Activated gamma-delta T cell treated with Interleukin-2 at 50 U/mL for 16 hours (primary cell): ENCODE results near the gene CCDC180.
"Not testable (repeated sequence)": the region's sequence is repeated elsewhere in the genome, so short reads cannot be mapped to it uniquely, and the experiment has no call there.

ENCODE experiments used
- DNase-seq: peaks from one replicate; pipeline ENCODE4 v3.0.0-alpha.2; 2020

CCDC180 gene

DNA sequence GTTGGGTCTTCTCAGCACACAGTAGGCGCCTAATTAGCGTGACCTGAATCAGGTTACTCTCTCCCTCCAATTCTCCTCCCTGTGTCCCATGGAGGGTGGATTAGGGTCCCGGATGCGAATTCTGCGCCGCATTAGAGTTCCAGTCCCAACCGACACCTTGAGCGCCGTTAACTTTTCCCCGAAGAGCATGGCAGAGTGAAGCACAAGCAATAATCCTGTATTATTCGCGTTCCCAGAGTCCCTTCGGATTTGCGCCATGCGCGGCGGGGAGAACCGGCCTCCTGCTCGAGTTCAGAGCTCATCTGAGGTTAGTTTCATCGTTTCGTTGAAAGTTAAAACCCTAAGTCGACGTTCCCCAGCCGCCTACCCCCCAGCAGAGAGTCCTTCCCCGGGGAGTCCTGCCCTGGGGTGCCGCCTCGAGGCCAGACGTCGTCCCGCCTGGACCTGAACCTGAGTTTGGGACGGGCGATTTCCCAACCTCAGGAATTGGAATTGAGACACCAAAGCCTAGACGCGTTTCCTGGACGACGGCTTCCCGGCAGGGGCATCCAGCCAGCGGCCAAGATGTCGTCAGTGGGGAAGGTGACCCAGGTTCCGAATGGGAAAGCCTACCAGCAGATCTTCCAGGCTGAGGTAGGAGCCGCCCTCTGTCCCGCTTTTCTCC is at the start of gene CCDC180:
TSS of gene CCDC180 (plus strand) at position 160 of the 664 bp plus-strand sequence. CDS start at position 565, 405 bp downstream.
- DNase-seq, result no peak

DNA sequence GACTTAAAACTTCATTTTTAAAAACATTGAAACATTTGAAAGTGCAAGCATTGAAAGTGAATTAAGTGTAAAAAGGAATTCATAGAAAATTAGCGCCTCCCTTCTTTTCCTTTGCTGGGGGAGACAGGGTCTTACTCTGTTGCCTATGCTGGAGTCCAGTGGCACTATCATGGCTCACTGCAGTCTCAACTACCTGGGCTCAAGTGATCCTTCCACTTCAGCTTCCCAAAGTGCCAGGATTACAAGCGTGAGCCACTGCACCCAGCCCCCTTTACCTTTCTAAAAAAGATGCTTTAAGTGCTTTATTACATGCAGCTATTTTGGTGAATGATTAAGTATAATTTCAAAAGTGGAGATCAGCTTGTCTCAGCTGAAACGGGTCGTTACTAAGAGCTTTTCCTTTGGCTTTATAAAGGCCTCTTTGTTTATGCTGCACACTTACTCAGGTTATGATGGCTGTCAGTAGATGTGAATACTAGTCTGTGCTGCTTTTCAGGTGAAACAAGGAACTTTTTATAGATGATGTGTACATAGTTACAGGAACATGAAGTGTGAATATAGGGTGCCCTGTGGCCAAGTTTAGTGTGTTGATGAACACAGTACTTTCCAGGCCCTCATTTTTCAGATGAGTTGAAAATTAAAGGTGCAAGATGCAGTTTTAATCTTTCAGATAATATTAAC is 47.5 kb upstream of the CCDC180 start:
- DNase-seq, result not testable (repeated sequence)

DNA sequence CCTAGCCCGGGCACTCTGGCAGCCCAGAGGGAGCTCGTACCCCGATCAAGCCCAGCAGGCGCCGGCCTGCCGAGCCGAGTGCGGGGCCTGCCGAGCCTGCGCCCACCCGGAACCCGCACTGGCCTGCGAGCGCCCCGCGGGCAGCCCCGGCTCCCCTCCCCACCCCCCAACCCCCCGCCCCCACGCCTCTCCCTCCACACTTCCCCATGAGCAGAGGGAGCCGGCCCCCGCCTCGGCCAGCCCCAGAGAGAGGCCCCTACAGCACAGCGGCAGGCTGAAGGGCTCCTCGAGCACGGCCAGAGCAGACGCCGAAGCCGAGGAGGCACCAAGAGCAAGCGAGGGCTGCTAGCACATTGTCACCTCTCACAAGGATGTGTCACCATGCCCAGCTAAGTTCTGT is 36.2 kb upstream of the CCDC180 start:
- no peak for DNase-seq

DNA sequence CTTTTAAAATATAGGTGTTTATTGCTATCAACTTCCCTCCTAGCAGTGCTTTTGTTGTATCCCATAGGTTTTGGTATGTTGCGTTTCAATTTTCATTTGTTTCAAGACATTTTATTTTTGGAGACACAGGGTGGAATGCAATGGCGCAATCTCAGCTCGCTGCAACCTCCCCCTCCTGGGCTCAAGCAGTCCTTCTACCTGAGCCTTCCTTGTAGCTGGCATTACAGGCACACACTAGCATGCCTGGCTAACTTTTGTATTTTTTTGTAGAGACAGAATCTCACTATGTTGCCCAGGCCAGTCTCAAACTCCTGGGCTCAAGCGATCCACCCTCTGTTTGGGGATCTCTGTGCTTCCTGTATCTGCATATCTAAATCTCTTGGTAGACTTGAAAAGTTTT is 35.4 kb upstream of the CCDC180 start:
- no peak for DNase-seq

DNA sequence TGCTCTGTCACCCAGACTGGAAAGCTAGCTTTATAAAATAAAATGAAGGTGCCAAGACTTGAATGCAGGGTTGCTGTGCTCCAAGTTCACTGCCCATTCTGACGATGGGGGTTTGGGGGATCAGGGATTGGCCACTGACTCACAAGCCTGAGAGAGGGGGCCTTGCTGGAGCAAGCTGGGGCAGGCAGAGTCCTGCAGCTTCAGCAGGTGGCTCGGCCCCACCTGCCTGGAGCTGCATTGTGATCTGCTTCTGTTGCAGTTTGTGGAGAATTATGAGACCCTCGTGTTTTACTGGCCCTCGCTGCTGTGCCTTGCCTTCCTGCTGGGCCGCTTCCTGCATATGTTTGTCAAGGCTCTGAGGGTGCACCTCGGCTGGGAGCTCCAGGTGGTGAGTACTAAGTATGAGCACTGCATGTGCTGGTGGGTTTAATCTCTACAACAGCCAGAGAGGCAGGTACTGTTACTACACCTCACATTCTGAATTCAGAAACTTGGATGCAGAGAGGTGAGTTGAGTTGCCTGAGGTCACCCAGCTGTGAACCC is 31.1 kb upstream of the CCDC180 start:
- DNase-seq, result no peak

DNA sequence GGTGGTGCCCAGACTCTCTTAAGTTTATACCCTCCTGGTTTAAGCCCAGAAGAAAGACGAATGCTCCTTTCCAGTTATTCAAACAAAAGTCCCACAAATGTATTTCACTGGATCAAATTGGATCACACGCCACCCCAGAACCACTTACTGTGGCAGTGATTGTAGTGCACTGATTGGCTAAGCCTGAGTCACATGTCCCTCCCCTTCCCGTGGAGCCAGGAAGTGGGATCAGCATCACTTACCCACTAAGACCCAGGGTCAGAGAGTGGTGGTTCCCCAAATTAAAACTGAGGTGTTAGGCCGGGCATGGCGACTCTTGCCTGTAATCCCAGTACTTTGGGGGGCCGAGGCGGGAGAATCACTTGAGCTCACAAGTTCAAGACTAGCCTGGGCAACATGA is 29.5 kb upstream of the CCDC180 start:
- DNase-seq, result no peak

DNA sequence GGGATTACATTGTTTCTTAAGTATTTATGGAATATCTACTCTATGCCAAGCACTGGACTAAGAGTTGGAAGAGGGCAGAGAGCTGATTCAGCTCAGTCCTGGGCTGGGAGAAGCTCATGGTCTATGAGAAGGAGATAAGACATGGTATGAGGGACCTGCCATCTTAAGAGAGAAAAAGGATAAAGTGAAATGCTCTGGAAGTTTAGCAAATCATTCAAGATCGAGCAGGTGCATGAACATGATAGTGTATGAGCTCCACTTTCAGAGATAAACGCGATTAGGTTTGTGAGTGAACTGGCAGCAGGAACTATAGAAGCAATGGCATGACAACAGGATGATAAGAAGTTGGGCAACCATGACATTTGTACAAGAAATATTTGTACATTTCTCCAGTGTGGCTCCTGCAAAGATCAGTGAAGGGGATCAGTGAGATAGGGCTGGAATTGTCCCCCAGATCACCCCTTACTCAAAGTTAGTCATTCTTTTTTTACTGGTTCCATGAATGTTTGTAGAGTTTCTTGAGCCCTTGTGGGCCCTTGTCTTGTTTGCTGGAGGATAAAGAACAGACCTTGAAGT is 26.6 kb upstream of the CCDC180 start:
- no peak for DNase-seq

DNA sequence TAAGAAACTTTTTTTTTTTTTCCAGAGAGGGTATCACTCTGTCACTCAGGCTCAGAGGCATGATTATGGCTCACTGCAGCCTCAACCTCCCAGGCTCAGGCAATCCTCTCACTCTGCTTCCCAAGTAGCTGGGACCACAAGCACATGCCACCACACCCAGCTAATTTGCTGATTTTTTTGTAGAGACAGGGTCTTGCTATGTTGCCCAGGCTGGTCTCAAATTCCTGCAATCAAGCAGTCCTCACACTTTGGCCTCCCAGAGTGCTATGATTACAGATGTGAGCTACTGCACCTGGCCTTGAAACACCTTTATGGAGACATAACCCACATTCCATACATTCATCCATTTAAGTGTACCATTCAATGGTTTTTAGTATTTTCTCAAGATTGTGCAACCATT is 23.7 kb upstream of the CCDC180 start:
- no peak for DNase-seq

DNA sequence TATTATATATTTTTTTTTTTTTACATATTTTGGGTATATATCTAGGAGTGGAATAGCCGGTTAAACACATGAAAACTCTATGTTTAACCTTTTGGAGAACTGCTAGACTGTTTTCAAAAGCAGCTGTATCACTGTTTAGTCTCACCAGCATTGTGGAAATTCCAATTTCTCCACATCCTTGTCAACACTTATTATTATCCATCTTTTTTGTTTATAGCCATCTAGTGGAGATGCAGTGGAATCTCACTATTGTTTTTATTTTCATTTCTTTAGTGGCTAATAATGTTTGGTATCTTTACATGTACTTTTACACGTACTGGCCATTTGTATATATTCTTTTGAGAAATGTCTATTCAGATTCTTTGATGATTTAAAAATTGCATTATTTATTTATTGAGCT is 22.7 kb upstream of the CCDC180 start:
- DNase-seq, result no peak

DNA sequence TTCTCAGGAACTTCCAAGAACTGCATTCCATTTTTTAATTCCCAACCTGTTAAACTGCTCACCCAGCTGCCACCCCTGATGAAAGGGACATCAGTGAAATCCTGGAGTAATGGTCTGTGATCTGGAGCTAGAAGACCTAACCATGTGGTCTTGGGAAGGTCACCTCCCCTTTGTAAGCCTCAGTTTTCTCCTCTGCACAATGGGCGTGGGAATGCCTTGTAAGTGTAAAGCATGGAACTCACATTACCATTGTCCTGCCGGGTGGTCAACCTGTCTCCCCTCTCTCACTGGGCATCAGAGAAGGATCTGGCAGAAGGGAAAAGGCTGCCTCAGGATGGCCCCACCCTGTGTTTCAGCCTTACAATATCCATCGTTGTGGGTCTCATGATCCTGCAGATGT is 15.3 kb upstream of the CCDC180 start:
- no peak for DNase-seq

DNA sequence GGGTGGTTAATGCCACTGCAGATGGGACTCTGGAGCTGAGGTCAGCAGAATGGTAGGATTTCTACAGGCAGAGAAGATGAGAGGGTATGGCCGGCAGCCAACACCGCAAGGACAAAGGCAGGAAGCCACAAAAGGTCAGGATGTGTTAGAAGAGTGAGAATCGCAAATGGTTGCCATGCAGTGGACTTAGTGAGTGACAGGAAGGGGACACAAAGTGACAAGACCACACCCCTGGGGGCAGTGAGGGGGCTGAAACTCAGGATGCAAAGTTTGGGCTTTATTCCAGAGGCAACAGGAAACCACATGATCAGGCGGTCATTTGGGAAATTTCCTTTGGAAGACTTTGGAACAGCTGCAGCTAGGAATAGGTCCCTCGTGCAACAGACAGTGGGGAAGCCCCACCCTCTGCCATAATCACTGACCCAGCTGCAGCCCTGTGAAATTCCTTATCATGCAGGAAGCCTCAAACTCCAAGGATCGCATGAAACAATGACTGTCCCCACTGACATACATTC is 14.2 kb upstream of the CCDC180 start:
- no peak for DNase-seq

DNA sequence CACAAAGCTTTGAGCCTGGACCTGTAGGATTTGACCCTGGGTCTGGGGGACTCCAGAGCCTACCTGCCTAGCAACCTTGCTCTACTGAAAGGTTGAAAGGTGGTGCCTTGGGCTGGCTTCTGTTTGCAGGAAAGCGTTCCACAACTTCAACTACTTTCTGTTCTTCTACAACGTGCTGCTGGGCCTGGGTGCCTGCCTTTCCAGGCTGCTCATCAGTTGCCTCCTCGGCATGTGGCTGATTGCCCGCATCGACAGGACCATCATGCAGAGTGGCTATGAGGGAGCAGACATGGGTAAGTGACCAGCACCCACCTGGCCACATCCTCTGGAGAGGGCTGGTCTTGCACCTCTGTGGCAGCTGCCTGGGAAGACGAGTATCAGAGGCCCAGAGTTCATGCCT is 13.6 kb upstream of the CCDC180 start:
- DNase-seq, result no peak

DNA sequence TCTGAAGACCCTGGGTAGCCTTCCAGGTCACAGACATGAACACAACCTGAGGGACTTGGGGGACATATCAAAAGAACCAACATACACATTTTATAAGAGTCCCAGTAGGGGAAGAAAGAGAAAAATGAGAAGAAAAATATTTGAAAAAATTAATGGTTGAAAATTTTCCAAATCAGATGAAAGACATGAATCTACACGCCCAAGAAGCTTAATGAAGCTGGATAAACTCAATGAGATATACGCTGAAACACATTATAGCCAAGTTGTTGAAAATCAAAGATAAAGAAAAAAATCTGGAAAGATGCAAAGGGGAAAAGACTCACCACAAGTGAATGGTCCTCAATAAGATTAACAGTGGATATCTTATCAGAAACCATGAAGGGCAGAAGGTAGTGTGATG is 9.6 kb upstream of the CCDC180 start:
- no peak for DNase-seq

DNA sequence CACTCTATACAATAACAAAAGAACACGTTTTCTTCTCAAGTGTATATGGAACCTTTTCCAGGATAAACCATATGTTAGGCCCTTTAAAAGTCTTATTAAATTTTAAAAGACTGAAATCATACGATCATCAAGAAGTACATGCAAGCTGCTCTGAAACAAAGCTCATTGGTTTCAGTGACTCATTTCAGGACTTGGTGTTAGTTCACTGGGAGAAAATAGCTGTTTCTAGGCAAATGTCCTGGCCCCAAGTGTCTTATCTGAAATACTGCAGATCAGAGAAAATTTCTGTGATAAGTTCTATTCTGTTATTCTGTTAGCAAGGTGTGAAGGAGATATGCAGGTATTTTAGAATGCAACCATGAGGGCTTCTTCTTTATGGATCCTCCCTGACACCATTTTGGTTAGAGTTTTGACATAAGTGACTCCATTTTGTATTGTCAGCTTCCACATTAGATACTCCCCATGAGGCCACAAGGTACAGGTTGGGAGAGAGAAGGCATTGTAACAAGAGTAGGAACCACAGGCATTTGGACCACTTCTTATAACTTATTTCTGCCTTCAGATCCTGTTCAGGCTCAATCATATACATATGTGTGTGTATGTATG is 7.5 kb upstream of the CCDC180 start:
- DNase-seq, result no peak

DNA sequence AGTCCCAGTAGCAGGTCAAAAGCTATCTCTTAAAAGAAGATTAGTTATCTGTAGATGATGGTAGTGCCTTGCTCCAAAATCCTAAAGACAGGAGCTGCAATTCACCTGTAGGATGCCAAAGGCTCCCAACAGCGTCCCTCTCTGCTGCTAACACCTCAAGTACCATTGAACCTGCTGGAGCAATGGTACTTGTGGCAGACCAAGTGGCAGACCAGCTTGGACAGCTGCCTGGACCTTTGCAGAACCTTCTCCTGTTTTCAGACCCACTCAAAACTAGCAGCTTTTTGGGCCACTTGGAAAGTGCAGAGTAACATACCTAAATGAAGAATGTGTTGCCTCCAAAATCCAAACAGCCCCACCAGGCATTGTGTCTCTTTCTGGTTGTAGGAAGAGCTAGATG is 6.9 kb upstream of the CCDC180 start:
- DNase-seq, result no peak

DNA sequence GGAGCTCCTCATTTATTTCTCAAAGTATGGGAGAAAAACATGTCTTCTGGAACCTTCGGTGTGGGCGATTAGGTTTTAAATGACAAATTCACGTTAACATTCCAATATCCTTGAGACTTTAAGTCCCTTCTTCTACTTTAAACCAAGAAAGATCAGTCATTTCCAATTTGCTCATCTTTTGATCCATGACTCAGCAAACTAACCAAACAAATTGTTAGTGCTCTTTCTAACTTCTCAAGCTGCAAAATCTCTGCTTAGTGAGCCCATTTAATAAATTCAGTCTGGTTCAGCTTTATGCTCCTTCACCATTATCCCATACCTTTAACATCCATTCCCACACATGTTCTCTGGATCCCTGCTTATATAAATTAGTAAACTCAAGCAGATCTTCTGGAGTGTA is 5.5 kb upstream of the CCDC180 start:
- DNase-seq, result no peak

DNA sequence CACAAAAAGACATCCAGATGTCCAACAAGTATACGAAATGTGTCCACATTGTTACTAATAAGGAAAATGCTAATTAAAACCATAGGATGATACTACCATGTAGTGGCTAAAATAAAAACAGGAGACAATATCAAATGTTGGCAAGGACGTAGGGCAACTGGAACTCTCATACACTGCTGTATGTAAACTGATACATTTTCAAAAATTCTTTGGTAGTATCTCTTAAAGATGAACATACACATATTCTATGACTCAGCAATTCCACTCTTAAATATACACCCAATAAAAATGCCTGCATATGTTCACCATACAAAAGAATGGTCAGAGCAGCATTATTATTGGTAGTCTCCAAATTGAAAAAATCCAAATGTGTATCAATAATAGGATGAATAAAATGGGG is 2.9 kb upstream of the CCDC180 start:
- DNase-seq, result no peak

DNA sequence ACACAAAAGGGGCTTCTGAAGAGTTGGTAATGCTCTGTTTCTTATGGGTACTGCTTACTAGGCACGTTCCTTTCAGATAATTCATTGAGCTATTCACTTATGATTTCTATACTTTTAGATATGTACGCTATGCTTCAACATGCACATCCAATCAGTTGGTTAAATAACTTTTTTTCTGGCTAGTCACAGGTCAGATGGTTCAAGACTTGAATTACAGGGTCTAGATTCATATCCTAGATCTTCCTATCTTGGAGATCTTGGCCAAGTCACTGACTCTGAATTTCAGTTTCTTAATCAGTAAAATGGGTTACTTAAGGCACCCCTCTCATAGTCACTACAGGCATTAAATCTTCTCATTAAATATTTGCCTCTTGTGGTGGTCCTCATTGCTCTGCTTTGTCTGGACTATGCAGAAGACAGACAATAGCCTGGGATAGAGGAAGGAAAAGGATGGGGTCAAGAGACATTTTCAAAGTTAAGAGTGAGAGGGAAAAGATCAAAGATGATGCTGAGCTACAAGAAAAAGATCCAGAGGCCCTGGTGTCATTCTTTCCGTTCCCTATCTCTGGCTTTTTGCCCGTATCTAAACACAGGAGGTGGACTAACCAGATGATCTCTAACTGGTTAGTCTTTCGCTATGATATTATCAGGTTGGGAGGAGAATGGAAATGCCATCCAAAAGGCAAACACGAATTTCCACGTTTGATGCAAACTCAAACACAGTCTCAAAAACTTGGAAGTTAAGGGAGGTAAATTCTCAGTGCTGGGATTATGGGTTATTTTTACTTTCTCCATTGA is 1.8 kb upstream of the CCDC180 start:
- DNase-seq, result no peak

DNA sequence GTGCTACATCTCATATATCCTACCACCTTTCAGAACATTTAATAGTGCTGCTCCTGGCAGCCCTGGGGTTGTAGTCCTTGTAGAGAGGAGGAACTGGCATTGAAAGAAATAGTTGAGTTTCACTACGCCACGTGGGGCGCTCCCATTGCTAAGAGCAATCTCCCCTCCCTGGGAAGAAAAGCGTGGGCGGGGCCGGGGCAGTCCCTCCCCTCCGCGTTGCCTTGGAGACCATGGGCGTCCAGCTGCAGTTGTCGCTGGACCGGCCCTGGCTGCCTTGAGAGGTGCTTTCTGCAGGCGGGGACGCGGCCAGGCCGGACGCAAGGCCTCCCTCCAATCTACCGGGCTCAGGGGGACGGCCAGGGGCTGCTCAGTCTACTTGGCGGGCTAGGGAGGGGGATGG is 368 bp upstream of the CCDC180 start:
- DNase-seq, result no peak

DNA sequence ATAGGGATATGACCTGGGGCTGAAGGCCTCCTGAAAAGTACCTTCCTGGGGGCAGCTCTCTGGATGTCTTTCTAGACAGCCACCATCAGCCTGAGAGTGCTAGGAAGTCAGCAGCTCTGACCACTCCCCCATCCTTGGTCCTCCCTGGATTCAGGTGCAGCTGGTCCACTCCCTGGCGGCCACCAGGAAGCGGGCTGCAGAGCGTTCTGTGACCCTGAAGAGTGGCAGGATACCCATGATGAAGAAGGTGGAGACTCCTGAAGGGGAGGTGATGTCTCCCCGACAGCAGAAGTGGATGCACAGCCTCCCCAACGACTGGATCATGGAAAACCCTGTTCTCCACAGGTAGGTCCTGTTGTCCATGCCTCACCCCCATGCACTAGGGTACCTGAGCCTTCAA is 1.8 kb downstream of the CCDC180 start:
- DNase-seq, result no peak

DNA sequence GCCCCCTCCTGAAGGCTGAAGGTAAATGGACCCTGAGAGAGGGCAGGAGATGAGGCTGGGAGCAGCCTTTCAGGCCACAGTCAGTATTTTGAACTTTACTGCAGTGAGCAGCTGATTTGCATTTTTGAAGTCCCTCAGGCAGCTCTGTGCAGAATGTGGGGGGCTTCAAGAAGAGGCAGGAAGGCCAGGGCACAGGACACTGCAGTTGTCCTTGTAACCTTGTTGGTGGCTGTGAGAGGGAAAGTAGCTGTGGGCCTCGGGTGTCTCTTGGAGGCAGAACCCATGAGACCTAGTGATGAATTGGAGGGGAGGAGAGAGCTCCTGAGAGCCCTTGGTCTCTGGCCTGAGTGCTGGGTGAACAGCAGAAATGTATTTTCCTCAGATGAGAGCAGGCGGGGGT is 2.6 kb downstream of the CCDC180 start:
- DNase-seq, result no peak

DNA sequence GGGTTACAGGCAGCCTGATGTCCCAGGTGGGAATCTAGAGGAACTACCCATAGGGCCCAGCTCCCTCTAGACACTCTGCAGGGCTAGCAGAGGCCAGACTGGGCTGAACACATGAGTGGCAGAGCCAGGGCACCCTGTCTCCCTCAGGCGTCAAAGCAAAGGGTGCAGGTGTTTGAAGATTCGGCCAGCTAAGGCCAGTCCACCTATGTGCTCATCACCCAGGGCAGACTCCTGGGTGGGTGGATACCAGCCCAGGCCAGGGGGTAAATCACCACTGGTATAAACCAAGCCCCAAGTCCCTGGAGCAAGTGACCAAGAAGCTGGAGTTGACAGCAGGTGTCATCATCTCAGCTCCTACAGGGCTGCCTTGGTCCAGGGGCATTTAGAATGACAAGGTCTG is 3.4 kb downstream of the CCDC180 start:
- no peak for DNase-seq
